Stimulated activated memory B cell treated with anti-CD40 and anti-IgM and Interleukin-4, amounts not matched to agents 10 μg/mL and 1 μg/mL and 100 μg/mL, for 72 hours (primary cell): ENCODE data around the gene FAM13A.
"Not testable (repeated sequence)": the region's sequence is repeated elsewhere in the genome, so short reads cannot be mapped to it uniquely, and the experiment has no call there.

Source experiments
- ATAC-seq: fragments of 150-1000 bp; cut with Tn5 transposase; 2 replicates; pipeline ENCODE4 v1.10.0; 2021
- H3K27ac Mint-ChIP-seq: one replicate; pipeline ENCODE4 v1.8.0; 2022; ENCODE audit warnings: mild to moderate bottlenecking, mixed read lengths
- H3K27me3 Mint-ChIP-seq: one replicate; pipeline ENCODE4 v1.8.0; 2022; ENCODE audit warnings: mixed read lengths
- H3K36me3 Mint-ChIP-seq: one replicate; pipeline ENCODE4 v1.8.0; 2022; ENCODE audit warnings: mixed read lengths
- H3K4me1 Mint-ChIP-seq: one replicate; pipeline ENCODE4 v1.8.0; 2022; ENCODE audit warnings: mixed read lengths
- H3K4me3 Mint-ChIP-seq: one replicate; pipeline ENCODE4 v1.8.0; 2022; ENCODE audit warnings: mild to moderate bottlenecking, moderate library complexity, mixed read lengths
- H3K9me3 Mint-ChIP-seq: one replicate; pipeline ENCODE4 v1.8.0; 2022; ENCODE audit warnings: mixed read lengths

FAM13A gene

GRCh38 chr4:89021684-89022083 is 35.3 kb downstream of the FAM13A start:
- Mint-ChIP-seq H3K4me1 (no peaks in the 10 kb centered on the region), H3K27ac (no peak overlapping the region), H3K9me3 (no peaks in the 10 kb centered on the region), H3K4me3 (no peak overlapping the region), H3K27me3 (no peaks in the 10 kb centered on the region), H3K36me3 (no peaks in the 10 kb centered on the region)
- ATAC-seq = no peak

GRCh38 chr4:89021062-89021461 is 35.9 kb downstream of the FAM13A start:
- Mint-ChIP-seq H3K27me3 (no peaks in the 10 kb centered on the region), H3K4me1 (no peaks in the 10 kb centered on the region), H3K36me3 (no peaks in the 10 kb centered on the region), H3K9me3 (no peaks in the 10 kb centered on the region), H3K27ac (no peak overlapping the region), H3K4me3 (no peak overlapping the region)
- ATAC-seq = no peak

GRCh38 chr4:89014897-89015296 is 42.1 kb downstream of the FAM13A start:
- not testable (repeated sequence) for H3K27ac Mint-ChIP-seq, H3K4me1 Mint-ChIP-seq, H3K36me3 Mint-ChIP-seq, H3K4me3 Mint-ChIP-seq, ATAC-seq, H3K9me3 Mint-ChIP-seq, H3K27me3 Mint-ChIP-seq

- H3K27ac Mint-ChIP-seq = no peak overlapping the region
These were observed 47.1 kb downstream of the FAM13A start for GRCh38 chr4:89009761-89010369.

GRCh38 chr4:89009115-89009514 is 47.9 kb downstream of the FAM13A start:
- Mint-ChIP-seq H3K9me3 (peaks cover 5% of the 10 kb centered on the region), H3K4me3 (no peak overlapping the region), H3K36me3 (no peaks in the 10 kb centered on the region), H3K4me1 (no peaks in the 10 kb centered on the region), H3K27ac (no peak overlapping the region), H3K27me3 (peaks cover 10% of the 10 kb centered on the region)
- no peak for ATAC-seq

More at GRCh38 chr4:89009761-89010369, 47.1 kb downstream of the FAM13A start:
- ATAC-seq = no peak
- H3K4me1 Mint-ChIP-seq = no peaks in the 10 kb centered on the region
- H3K36me3 Mint-ChIP-seq = no peaks in the 10 kb centered on the region
- no peak overlapping the region for H3K4me3 Mint-ChIP-seq
- H3K9me3 Mint-ChIP-seq = peaks cover 8% of the 10 kb centered on the region
- peaks cover 10% of the 10 kb centered on the region for H3K27me3 Mint-ChIP-seq

- no peak overlapping the region for H3K4me3 Mint-ChIP-seq
- ATAC-seq = no peak
- no peaks in the 10 kb centered on the region for H3K36me3 Mint-ChIP-seq
- H3K4me1 Mint-ChIP-seq = no peaks in the 10 kb centered on the region
- peaks cover 10% of the 10 kb centered on the region for H3K27me3 Mint-ChIP-seq
- peaks cover 5% of the 10 kb centered on the region for H3K9me3 Mint-ChIP-seq
- H3K27ac Mint-ChIP-seq = no peak overlapping the region
These were observed 48.8 kb downstream of the FAM13A start for GRCh38 chr4:89008166-89008565.

GRCh38 chr4:89007338-89007939 is 49.5 kb downstream of the FAM13A start:
- Mint-ChIP-seq H3K4me1 (no peaks in the 10 kb centered on the region), H3K27ac (no peak overlapping the region), H3K4me3 (no peak overlapping the region), H3K9me3 (peaks cover 5% of the 10 kb centered on the region), H3K36me3 (no peaks in the 10 kb centered on the region), H3K27me3 (peaks cover 10% of the 10 kb centered on the region)
- no peak for ATAC-seq

GRCh38 chr4:89006307-89006706 is 50.7 kb downstream of the FAM13A start:
- ATAC-seq = no peak
- H3K27me3 Mint-ChIP-seq = peaks cover 18% of the 10 kb centered on the region
- H3K36me3 Mint-ChIP-seq = no peaks in the 10 kb centered on the region
- no peak overlapping the region for H3K4me3 Mint-ChIP-seq
- peaks cover 5% of the 10 kb centered on the region for H3K9me3 Mint-ChIP-seq
- H3K4me1 Mint-ChIP-seq = no peaks in the 10 kb centered on the region
- H3K27ac Mint-ChIP-seq = no peak overlapping the region

GRCh38 chr4:89005066-89005465 is 51.9 kb downstream of the FAM13A start:
- not testable (repeated sequence) for H3K27ac Mint-ChIP-seq, H3K36me3 Mint-ChIP-seq, H3K4me1 Mint-ChIP-seq, ATAC-seq, H3K4me3 Mint-ChIP-seq, H3K9me3 Mint-ChIP-seq
- H3K27me3 Mint-ChIP-seq = peaks cover 18% of the 10 kb centered on the region

- H3K27ac Mint-ChIP-seq = no peak overlapping the region
- H3K36me3 Mint-ChIP-seq = no peaks in the 10 kb centered on the region
- H3K4me1 Mint-ChIP-seq = no peaks in the 10 kb centered on the region
- H3K4me3 Mint-ChIP-seq = no peak overlapping the region
- H3K27me3 Mint-ChIP-seq = peaks cover 8% of the 10 kb centered on the region
- peaks cover 5% of the 10 kb centered on the region for H3K9me3 Mint-ChIP-seq
- ATAC-seq = no peak
These were observed 55.1 kb downstream of the FAM13A start for GRCh38 chr4:89001647-89002445.

GRCh38 chr4:89000844-89001360 is 56.1 kb downstream of the FAM13A start:
- Mint-ChIP-seq H3K4me3 (no peak overlapping the region), H3K4me1 (no peaks in the 10 kb centered on the region)
- ATAC-seq = no peak

GRCh38 chr4:89000382-89000781 is 56.6 kb downstream of the FAM13A start:
- peaks cover 8% of the 10 kb centered on the region for H3K27me3 Mint-ChIP-seq
- H3K4me3 Mint-ChIP-seq = no peak overlapping the region
- H3K4me1 Mint-ChIP-seq = no peaks in the 10 kb centered on the region
- ATAC-seq = no peak
- no peak overlapping the region for H3K27ac Mint-ChIP-seq
- peaks cover 5% of the 10 kb centered on the region for H3K9me3 Mint-ChIP-seq
- no peaks in the 10 kb centered on the region for H3K36me3 Mint-ChIP-seq

More at GRCh38 chr4:89000844-89001360, 56.1 kb downstream of the FAM13A start:
- Mint-ChIP-seq H3K27me3 (peaks cover 8% of the 10 kb centered on the region), H3K9me3 (peaks cover 5% of the 10 kb centered on the region), H3K27ac (no peak overlapping the region), H3K36me3 (no peaks in the 10 kb centered on the region)

- H3K27ac Mint-ChIP-seq = no peak overlapping the region
- H3K4me1 Mint-ChIP-seq = no peaks in the 10 kb centered on the region
- ATAC-seq = no peak
- H3K9me3 Mint-ChIP-seq = no peaks in the 10 kb centered on the region
- no peaks in the 10 kb centered on the region for H3K36me3 Mint-ChIP-seq
- peaks cover 8% of the 10 kb centered on the region for H3K27me3 Mint-ChIP-seq
- H3K4me3 Mint-ChIP-seq = no peak overlapping the region
These were observed 57.5 kb downstream of the FAM13A start for GRCh38 chr4:88999392-88999930.

- Mint-ChIP-seq H3K27ac (no peak overlapping the region), H3K36me3 (no peaks in the 10 kb centered on the region), H3K27me3 (peaks cover 8% of the 10 kb centered on the region), H3K9me3 (no peaks in the 10 kb centered on the region), H3K4me1 (no peaks in the 10 kb centered on the region), H3K4me3 (no peak overlapping the region)
- no peak for ATAC-seq
These were observed 58.1 kb downstream of the FAM13A start for GRCh38 chr4:88998891-88999290.

GRCh38 chr4:88998001-88998400 is 59.0 kb downstream of the FAM13A start:
- ATAC-seq = no peak
- no peak overlapping the region for H3K4me3 Mint-ChIP-seq
- no peaks in the 10 kb centered on the region for H3K9me3 Mint-ChIP-seq
- H3K4me1 Mint-ChIP-seq = no peaks in the 10 kb centered on the region
- H3K27me3 Mint-ChIP-seq = peaks cover 8% of the 10 kb centered on the region
- H3K36me3 Mint-ChIP-seq = no peaks in the 10 kb centered on the region
- H3K27ac Mint-ChIP-seq = no peak overlapping the region
